ENCODE data around the gene TTLL12. TPM values are rescaled to one million over a fixed set of nuclear protein-coding genes. Genes with fewer than 3 reads are reported as not detected.

The TTLL12 gene
- total and polyA plus RNA-seq, 2 of the 8 experiments (the other 6 are each of a cell fraction or from before 2014, with no cell fraction given) = 101 to 124 TPM

- Histone ChIP-seq H2BK20ac (ENCODE audit: low read length) (no peak overlapping the region), H2BK12ac (ENCODE audit: low read depth, low read length) (0 out of 2 replicates have a peak overlapping the region, but pooled peaks have one; percentile 19), H3K56ac (replicated peaks; ENCODE audit: insufficient read length, low read depth, low read length) (no peak overlapping the region), H2BK120ac (replicated peaks; ENCODE audit: low read depth, low read length) (no peak overlapping the region), H2BK15ac (ENCODE audit: low read length) (no peak overlapping the region), H3K18ac (ENCODE audit: extremely low read depth, low read length) (no peak overlapping the region), H3K23ac (ENCODE audit: insufficient read length) (no peak overlapping the region), H4K20me1 (replicated peaks in 1 of 2; ENCODE audit: control insufficient read depth in 1 of 2, insufficient read depth in 2 of 2, low read length in 2 of 2) (no peaks in the 10 kb centered on the region), H3K79me2 (ENCODE audit: control insufficient read depth in 1 of 2, insufficient read depth in 2 of 2, low read length in 2 of 2) (no peaks in the 10 kb centered on the region), H4K8ac (ENCODE audit: extremely low read depth, insufficient read depth, low read length) (no peak overlapping the region; the same call in 1 of the 2 replicates), H3K9me3 (ENCODE audit: insufficient read depth in 2 of 2, low read depth in 1 of 2, low read length in 1 of 2) (no peaks in the 10 kb centered on the region), H3K4ac (replicated peaks; ENCODE audit: insufficient read length, low read depth, low read length) (no peak overlapping the region), H4K5ac (ENCODE audit: insufficient read length, low read depth, low read length) (no peak overlapping the region), H3K27ac (ENCODE audit: low read depth, low read length) (no peak overlapping the region), H3K9ac (replicated peaks in 1 of 4; ENCODE audit: extremely low read depth in 1 of 4, low read depth in 3 of 4, low read length in 3 of 4) (no peak overlapping the region), H3K79me1 (ENCODE audit: low read depth, low read length) (no peaks in the 10 kb centered on the region), H4K91ac (replicated peaks; ENCODE audit: insufficient read length, low read length) (peak overlapping the region; percentile 41), H2AK5ac (ENCODE audit: low read depth, low read length) (0 out of 2 replicates have a peak overlapping the region, but pooled peaks have one; percentile 26), H3K23me2 (ENCODE audit: low read depth, low read length) (no peaks in the 10 kb centered on the region; the same call in 1 of the 2 replicates), H3K14ac (ENCODE audit: insufficient read length) (no peak overlapping the region), H3K4me3 (ENCODE audit: extremely low read depth in 1 of 4, insufficient read depth in 2 of 4, low read depth in 3 of 4, low read length in 4 of 4) (no peak overlapping the region), H3K4me1 (replicated peaks in 1 of 4; ENCODE audit: control insufficient read depth in 3 of 4, insufficient read depth in 4 of 4, low read length in 3 of 4) (peaks cover 0 to 19% (median 14%) of the 10 kb centered on the region in 4 experiments; a peak in 6 of 7 replicates), H2BK5ac (ENCODE audit: low read depth, low read length) (peak overlapping the region; percentile 40), H3K36me3 (ENCODE audit: control insufficient read depth in 2 of 4, insufficient read depth in 4 of 4, low read length in 3 of 4) (no peaks in the 10 kb centered on the region), H2AFZ (ENCODE audit: low read length) (no peak overlapping the region), H3K4me2 (ENCODE audit: insufficient read depth in 1 of 2, low read depth in 2 of 2, low read length in 2 of 2) (peak overlapping the region in 1 of 2 experiments; percentile 7; a peak in 1 of 4 replicates), H3K27me3 (replicated peaks in 1 of 4; ENCODE audit: control insufficient read depth in 3 of 4, extremely low read depth in 1 of 4, insufficient read depth in 3 of 4, low read length in 3 of 4) (peaks cover 0 to 4% (median 3%) of the 10 kb centered on the region in 4 experiments; a peak in 2 of 7 replicates)
- FAIRE-seq = no peak
- WGBS, 2 experiments (ENCODE audit: extremely low coverage in 1 of 2, insufficient coverage in 1 of 2, insufficient read length in 1 of 2, insufficient replicate concordance in 2 of 2, low coverage in 1 of 2, low lambda C conversion rate in 2 of 2, missing lambda C conversion rate in 1 of 2) = 91% methylated on average over 16 of the region's 17 CpGs; no CpG with 5 or more reads in 1 of the 2 experiments
- no peak for DNase-seq (ENCODE audit: low read depth in 1 of 2, low spot score in 2 of 2)
- POLR2A ChIA-PET (ENCODE audit: partially characterized antibody) = interaction anchor here (1.0 to 2.2 kb wide), 4 partner anchors 14 to 613 kb away, joined by 3 to 5 read pairs (median 4); partner anchors contain the start of gene POLDIP3
- CTCF ChIA-PET (ENCODE audit: partially characterized antibody) = interaction anchor here (1.0 to 26.8 kb wide), 17 partner anchors 12 to 158 kb away, joined by 3 to 388 read pairs (median 9); partner anchors contain the start of gene TTLL12
- TF ChIP-seq SRF (IDR thresholded peaks at IDR 0.05; ENCODE audit: low read depth, low read length) (no peak), GABPA (IDR thresholded peaks at IDR 0.05; ENCODE audit: borderline replicate concordance, insufficient read depth, low read length) (no peak), EP300 (IDR thresholded peaks at IDR 0.05; ENCODE audit: borderline replicate concordance in 1 of 2, low read depth in 2 of 2, low read length in 2 of 2) (no peak), SIRT6 (IDR thresholded peaks at IDR 0.05; ENCODE audit: low read length) (no peak), ZNF274 (IDR thresholded peaks at IDR 0.05; ENCODE audit: borderline replicate concordance, extremely low read depth, low read length) (no peak), SIX5 (IDR thresholded peaks at IDR 0.05; ENCODE audit: low read depth, low read length) (no peak), HDAC2 (IDR thresholded peaks at IDR 0.05; ENCODE audit: borderline replicate concordance in 1 of 2, low read depth in 2 of 2, low read length in 2 of 2) (no peak), SP1 (IDR thresholded peaks at IDR 0.05; ENCODE audit: low read depth, low read length) (no peak), SUZ12 (IDR thresholded peaks at IDR 0.05; ENCODE audit: low read length) (no peak), TCF12 (IDR thresholded peaks at IDR 0.05; ENCODE audit: low read depth, low read length) (no peak), EGR1 (IDR thresholded peaks at IDR 0.05; ENCODE audit: borderline replicate concordance, low read depth, low read length) (no peak), ATF2 (IDR thresholded peaks at IDR 0.05; ENCODE audit: low read length) (no peak)
Measured at GRCh38 chr22:43227239-43227630, 40.3 kb upstream of the TTLL12 start.
